Stomach (tissue), 4 donors: ENCODE measurements around the gene SLC6A20.

Experiments
- EP300 ChIP-seq: sonication (generic); formaldehyde crosslinking; IDR thresholded peaks from one replicate; pipeline ENCODE4 v1.6.1; 2017; ENCODE audit warnings: antibody characterized with exemption
- POLR2A ChIP-seq, 4 donors: fragments of 450-650 bp; IDR thresholded peaks; one replicate each; pipeline ENCODE4 v1.6.1; 2016; ENCODE audit warnings: antibody characterized with exemption in 4 of 4, control low read depth in 2 of 4, mild to moderate bottlenecking in 1 of 4, moderate library complexity in 1 of 4
- POLR2AphosphoS5 ChIP-seq, 3 donors: sonication (generic); formaldehyde crosslinking; IDR thresholded peaks; one replicate each; pipeline ENCODE4 v1.6.1; 2016; ENCODE audit warnings: antibody characterized with exemption in 3 of 3
- TF ChIP-seq, protein P1 (sequence below), 7 experiments: fragments of 450-650 bp in 4 of 7; fragments of 200-600 bp in 3 of 7; sonication (generic) in 3 of 7; IDR thresholded peaks; one replicate each; pipeline ENCODE4 v1.5.1; 2016 to 2019; ENCODE audit warnings: antibody characterized with exemption in 7 of 7, control low read depth in 2 of 7, mild to moderate bottlenecking in 1 of 7

DNA sequence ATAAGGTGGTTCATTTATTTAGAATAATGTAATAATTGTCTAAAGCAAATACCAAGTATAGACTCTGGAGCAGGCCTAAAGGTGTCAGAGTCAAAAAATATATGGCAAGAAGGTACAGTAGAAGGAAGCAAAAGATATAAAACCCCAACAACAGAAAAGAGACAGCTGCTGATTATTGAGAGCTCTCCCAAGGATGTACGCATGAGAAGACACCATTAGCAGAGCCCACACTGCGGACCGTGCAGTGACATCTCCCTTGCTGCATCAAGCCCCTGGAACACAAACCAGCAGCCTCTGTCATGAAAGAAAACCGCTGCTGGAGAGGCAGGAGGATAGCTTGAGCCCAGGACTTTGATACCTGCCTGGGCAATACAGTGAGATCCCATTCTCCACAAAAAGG is 18.0 kb upstream of the SLC6A20 start:
- TF ChIP-seq, protein P1, sequence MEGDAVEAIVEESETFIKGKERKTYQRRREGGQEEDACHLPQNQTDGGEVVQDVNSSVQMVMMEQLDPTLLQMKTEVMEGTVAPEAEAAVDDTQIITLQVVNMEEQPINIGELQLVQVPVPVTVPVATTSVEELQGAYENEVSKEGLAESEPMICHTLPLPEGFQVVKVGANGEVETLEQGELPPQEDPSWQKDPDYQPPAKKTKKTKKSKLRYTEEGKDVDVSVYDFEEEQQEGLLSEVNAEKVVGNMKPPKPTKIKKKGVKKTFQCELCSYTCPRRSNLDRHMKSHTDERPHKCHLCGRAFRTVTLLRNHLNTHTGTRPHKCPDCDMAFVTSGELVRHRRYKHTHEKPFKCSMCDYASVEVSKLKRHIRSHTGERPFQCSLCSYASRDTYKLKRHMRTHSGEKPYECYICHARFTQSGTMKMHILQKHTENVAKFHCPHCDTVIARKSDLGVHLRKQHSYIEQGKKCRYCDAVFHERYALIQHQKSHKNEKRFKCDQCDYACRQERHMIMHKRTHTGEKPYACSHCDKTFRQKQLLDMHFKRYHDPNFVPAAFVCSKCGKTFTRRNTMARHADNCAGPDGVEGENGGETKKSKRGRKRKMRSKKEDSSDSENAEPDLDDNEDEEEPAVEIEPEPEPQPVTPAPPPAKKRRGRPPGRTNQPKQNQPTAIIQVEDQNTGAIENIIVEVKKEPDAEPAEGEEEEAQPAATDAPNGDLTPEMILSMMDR (IDR thresholded peaks at IDR 0.05): no peak
- TF ChIP-seq POLR2AphosphoS5 (IDR thresholded peaks at IDR 0.05): no peak
- no peak for TF ChIP-seq POLR2A (IDR thresholded peaks at IDR 0.05)
- TF ChIP-seq EP300: no peak
